K562 (cell line): ENCODE measurements around the gene WDCP. TPM values are rescaled to one million over a fixed set of nuclear protein-coding genes. Genes with fewer than 3 reads are reported as not detected.

Experiments used
- GABPB1 ChIP-seq: sonication (generic); formaldehyde crosslinking; IDR thresholded peaks from 2 replicates; pipeline ENCODE4 v1.8.0; 2022; ENCODE audit warnings: mild to moderate bottlenecking, missing genetic modification reagents
- NCOA1 ChIP-seq: fragments of 450-650 bp; IDR thresholded peaks from 2 replicates; pipeline ENCODE4 v1.6.1; 2016; ENCODE audit warnings: low read depth
- XRCC4 ChIP-seq: IDR thresholded peaks from one replicate; pipeline ENCODE4 v1.6.1; 2011; ENCODE audit not compliant: insufficient read depth, insufficient read length; ENCODE audit errors: extremely low read depth
- ZBED1 ChIP-seq: IDR thresholded peaks from 2 replicates; pipeline ENCODE4 v1.6.1; 2014
- ZBTB17 ChIP-seq: fragments of 450-650 bp; formaldehyde crosslinking; IDR thresholded peaks from 2 replicates; pipeline ENCODE4 v1.4.0; 2020; ENCODE audit warnings: mild to moderate bottlenecking
- polyA plus RNA-seq, 8 experiments: library from polyadenylated mRNA; depleted of rRNA in 4 of 8; stranded (reverse) in 5 of 8; unstranded in 3 of 8; fragments of >200 nt; fragmentation: Nextera tagmentation in 2 of 8; fragmentation: Illumina TruSeq in 1 of 8; extraction: Ambion mirVana in 2 of 8; extraction: Trizol in 1 of 8; gene quantifications; 2 replicates each; pipeline versions ENCODE4 v1.2.1 to v1.2.3, GENCODE V29; 2011 to 2014; ENCODE audit warnings: inconsistent platforms in 1 of 8, missing spikeins in 1 of 8
- total RNA-seq, 7 experiments: library from RNA; depleted of rRNA in 6 of 7; stranded (reverse); fragments of >200 nt in 6 of 7; fragmentation: Illumina TruSeq in 2 of 7; extraction: Trizol in 2 of 7; gene quantifications; 2 replicates each; pipeline versions ENCODE4 v1.2.1 to v1.2.3, GENCODE V29; 2011 to 2021; ENCODE audit warnings: low replicate concordance in 1 of 7
- TF ChIP-seq, protein P1 (sequence below): fragments of 200-600 bp; sonication (generic); IDR thresholded peaks from one replicate; pipeline ENCODE4 v1.6.1; 2012; ENCODE audit warnings: mild to moderate bottlenecking, low read depth, low read length, inconsistent platforms
- TF ChIP-seq, protein P2 (sequence below), 2 experiments: fragments of 450-650 bp in 1 of 2; sonication (generic) in 1 of 2; formaldehyde crosslinking; conservative IDR thresholded peaks; 2 replicates each; pipeline versions ENCODE4 v1.4.0 to v1.8.1; 2020 to 2022; ENCODE audit warnings: mild to moderate bottlenecking in 1 of 2, missing genetic modification reagents in 1 of 2
- TF ChIP-seq, protein P3 (sequence below): fragments of 250-450 bp; sonication (Bioruptor Pico); IDR thresholded peaks from 2 replicates; pipeline ENCODE4 v1.5.0; 2021
- TF ChIP-seq, protein P4 (sequence below): fragments of 250-450 bp; sonication (Bioruptor Pico); IDR thresholded peaks from 2 replicates; pipeline ENCODE4 v1.8.0; 2021; ENCODE audit warnings: moderate library complexity, mild to moderate bottlenecking, inconsistent platforms

The WDCP gene
- total and polyA plus RNA-seq, 9 of the 15 experiments (the other 6 are each of a cell fraction or from before 2014, with no cell fraction given): 10.1 to 41.4 (median 21.8) TPM

DNA sequence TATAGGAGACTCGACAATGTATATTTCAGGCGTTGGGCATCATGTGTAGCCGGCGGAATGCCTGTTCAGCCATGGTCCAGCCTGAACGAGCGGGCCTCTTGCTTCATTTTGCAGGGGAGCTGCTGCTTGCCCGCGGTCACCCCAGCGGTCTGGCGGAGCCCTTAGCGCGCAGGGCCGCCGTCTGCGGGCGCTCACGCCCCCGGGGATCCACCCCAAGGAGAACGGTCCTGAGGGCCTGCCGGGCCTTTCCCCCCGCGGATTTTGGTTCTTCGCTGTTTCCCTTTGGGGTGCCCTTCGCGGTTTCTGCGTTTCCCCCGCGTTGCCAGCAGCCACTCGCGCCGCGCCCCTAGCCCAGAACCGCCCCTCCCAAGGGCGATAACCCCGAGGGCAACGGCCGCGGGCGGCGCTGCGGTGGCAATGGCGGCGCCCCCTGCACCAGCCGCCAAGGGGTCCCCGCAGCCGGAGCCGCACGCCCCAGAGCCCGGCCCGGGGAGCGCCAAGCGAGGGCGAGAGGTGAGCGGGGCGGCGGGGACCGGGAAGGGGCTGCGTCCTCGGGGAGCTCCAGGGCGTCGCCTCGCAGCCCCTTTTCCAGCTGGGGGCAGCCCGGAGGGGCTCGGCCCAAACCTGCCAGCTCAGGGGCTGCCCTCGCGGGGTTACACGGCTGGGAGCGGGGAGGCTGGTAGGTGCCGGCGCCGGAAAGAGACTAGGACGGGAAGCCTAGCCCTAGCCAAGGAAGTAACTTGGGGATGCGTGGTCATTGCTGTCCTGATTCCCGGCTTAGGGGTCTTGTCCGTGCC lies 37.3 kb downstream of the WDCP start, which contains the start of gene MFSD2B (continued):
- TF ChIP-seq, protein P1, sequence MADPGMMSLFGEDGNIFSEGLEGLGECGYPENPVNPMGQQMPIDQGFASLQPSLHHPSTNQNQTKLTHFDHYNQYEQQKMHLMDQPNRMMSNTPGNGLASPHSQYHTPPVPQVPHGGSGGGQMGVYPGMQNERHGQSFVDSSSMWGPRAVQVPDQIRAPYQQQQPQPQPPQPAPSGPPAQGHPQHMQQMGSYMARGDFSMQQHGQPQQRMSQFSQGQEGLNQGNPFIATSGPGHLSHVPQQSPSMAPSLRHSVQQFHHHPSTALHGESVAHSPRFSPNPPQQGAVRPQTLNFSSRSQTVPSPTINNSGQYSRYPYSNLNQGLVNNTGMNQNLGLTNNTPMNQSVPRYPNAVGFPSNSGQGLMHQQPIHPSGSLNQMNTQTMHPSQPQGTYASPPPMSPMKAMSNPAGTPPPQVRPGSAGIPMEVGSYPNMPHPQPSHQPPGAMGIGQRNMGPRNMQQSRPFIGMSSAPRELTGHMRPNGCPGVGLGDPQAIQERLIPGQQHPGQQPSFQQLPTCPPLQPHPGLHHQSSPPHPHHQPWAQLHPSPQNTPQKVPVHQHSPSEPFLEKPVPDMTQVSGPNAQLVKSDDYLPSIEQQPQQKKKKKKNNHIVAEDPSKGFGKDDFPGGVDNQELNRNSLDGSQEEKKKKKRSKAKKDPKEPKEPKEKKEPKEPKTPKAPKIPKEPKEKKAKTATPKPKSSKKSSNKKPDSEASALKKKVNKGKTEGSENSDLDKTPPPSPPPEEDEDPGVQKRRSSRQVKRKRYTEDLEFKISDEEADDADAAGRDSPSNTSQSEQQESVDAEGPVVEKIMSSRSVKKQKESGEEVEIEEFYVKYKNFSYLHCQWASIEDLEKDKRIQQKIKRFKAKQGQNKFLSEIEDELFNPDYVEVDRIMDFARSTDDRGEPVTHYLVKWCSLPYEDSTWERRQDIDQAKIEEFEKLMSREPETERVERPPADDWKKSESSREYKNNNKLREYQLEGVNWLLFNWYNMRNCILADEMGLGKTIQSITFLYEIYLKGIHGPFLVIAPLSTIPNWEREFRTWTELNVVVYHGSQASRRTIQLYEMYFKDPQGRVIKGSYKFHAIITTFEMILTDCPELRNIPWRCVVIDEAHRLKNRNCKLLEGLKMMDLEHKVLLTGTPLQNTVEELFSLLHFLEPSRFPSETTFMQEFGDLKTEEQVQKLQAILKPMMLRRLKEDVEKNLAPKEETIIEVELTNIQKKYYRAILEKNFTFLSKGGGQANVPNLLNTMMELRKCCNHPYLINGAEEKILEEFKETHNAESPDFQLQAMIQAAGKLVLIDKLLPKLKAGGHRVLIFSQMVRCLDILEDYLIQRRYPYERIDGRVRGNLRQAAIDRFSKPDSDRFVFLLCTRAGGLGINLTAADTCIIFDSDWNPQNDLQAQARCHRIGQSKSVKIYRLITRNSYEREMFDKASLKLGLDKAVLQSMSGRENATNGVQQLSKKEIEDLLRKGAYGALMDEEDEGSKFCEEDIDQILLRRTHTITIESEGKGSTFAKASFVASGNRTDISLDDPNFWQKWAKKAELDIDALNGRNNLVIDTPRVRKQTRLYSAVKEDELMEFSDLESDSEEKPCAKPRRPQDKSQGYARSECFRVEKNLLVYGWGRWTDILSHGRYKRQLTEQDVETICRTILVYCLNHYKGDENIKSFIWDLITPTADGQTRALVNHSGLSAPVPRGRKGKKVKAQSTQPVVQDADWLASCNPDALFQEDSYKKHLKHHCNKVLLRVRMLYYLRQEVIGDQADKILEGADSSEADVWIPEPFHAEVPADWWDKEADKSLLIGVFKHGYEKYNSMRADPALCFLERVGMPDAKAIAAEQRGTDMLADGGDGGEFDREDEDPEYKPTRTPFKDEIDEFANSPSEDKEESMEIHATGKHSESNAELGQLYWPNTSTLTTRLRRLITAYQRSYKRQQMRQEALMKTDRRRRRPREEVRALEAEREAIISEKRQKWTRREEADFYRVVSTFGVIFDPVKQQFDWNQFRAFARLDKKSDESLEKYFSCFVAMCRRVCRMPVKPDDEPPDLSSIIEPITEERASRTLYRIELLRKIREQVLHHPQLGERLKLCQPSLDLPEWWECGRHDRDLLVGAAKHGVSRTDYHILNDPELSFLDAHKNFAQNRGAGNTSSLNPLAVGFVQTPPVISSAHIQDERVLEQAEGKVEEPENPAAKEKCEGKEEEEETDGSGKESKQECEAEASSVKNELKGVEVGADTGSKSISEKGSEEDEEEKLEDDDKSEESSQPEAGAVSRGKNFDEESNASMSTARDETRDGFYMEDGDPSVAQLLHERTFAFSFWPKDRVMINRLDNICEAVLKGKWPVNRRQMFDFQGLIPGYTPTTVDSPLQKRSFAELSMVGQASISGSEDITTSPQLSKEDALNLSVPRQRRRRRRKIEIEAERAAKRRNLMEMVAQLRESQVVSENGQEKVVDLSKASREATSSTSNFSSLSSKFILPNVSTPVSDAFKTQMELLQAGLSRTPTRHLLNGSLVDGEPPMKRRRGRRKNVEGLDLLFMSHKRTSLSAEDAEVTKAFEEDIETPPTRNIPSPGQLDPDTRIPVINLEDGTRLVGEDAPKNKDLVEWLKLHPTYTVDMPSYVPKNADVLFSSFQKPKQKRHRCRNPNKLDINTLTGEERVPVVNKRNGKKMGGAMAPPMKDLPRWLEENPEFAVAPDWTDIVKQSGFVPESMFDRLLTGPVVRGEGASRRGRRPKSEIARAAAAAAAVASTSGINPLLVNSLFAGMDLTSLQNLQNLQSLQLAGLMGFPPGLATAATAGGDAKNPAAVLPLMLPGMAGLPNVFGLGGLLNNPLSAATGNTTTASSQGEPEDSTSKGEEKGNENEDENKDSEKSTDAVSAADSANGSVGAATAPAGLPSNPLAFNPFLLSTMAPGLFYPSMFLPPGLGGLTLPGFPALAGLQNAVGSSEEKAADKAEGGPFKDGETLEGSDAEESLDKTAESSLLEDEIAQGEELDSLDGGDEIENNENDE: no peak
- TF ChIP-seq XRCC4 (no peak), NCOA1 (no peak), ZBTB17 (CRISPR knock-in tag) (peak; percentile 69), ZBED1 (no peak), GABPB1 (CRISPR knock-in tag) (no peak)
- TF ChIP-seq, protein P2, sequence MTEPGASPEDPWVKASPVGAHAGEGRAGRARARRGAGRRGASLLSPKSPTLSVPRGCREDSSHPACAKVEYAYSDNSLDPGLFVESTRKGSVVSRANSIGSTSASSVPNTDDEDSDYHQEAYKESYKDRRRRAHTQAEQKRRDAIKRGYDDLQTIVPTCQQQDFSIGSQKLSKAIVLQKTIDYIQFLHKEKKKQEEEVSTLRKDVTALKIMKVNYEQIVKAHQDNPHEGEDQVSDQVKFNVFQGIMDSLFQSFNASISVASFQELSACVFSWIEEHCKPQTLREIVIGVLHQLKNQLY (CRISPR knock-in tag; conservative IDR thresholded peaks at IDR 0.05): no peak
- TF ChIP-seq, protein P3, sequence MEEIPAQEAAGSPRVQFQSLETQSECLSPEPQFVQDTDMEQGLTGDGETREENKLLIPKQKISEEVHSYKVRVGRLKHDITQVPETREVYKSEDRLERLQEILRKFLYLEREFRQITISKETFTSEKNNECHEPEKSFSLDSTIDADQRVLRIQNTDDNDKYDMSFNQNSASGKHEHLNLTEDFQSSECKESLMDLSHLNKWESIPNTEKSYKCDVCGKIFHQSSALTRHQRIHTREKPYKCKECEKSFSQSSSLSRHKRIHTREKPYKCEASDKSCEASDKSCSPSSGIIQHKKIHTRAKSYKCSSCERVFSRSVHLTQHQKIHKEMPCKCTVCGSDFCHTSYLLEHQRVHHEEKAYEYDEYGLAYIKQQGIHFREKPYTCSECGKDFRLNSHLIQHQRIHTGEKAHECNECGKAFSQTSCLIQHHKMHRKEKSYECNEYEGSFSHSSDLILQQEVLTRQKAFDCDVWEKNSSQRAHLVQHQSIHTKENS (CRISPR knock-in tag): peak; percentile 29; the same call in 1 of the 2 replicates
- TF ChIP-seq, protein P4, sequence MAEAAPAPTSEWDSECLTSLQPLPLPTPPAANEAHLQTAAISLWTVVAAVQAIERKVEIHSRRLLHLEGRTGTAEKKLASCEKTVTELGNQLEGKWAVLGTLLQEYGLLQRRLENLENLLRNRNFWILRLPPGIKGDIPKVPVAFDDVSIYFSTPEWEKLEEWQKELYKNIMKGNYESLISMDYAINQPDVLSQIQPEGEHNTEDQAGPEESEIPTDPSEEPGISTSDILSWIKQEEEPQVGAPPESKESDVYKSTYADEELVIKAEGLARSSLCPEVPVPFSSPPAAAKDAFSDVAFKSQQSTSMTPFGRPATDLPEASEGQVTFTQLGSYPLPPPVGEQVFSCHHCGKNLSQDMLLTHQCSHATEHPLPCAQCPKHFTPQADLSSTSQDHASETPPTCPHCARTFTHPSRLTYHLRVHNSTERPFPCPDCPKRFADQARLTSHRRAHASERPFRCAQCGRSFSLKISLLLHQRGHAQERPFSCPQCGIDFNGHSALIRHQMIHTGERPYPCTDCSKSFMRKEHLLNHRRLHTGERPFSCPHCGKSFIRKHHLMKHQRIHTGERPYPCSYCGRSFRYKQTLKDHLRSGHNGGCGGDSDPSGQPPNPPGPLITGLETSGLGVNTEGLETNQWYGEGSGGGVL (CRISPR knock-in tag): no peak
